RCC 7860 (cell line): ENCODE measurements around the gene EXT2.

Source experiments
- DNase-seq: peaks from one replicate; pipeline ENCODE4 v3.0.0-alpha.2; 2015; ENCODE audit warnings: low spot score
- FAIRE-seq: peaks from 2 replicates; lab custom pipeline; 2012; peaks lifted over from hg19 to GRCh38; lab: Jason Lieb, UNC

Gene EXT2

DNA sequence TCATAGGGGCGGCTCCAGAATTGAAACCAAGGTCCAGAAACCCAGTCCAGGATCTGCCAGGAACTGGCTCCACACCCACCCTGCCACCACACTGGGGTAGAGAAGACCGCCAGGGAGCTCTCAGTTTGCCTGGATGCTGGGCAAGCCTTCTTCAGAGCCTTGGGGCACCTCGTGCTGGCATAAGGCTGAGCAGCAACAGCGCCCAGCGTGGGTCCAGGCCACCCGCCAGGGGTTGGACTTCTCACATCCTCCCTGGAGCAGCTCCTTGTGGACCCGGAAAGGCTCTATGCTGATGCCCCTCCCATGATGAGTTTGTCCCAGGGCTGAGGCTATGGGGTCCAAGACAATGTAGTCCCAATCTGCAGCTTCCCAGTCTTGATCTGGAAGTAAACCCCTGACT lies 184.8 kb downstream of the EXT2 start:
- no peak for DNase-seq
- FAIRE-seq, result no peak

DNA sequence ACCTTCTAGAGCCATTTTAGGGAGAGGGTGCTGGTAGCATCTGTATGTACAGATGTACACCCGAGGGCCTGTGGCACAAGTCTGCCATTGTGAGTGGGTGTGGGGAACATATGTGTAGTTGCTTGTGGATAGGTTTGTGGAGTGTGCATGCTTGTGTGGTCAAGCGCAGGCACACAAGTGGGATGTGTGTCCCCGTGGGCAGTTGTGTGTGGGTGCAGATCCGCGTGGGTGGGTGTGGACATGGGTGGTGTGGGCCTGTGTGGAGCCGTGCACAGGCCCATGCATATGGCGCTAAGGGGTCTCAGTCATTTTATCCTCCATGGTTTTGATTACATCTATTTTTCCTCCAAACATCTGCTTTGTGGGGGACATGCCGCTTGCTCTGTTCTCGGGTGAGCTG lies 185.7 kb downstream of the EXT2 start:
- no peak for FAIRE-seq
- DNase-seq, result no peak

DNA sequence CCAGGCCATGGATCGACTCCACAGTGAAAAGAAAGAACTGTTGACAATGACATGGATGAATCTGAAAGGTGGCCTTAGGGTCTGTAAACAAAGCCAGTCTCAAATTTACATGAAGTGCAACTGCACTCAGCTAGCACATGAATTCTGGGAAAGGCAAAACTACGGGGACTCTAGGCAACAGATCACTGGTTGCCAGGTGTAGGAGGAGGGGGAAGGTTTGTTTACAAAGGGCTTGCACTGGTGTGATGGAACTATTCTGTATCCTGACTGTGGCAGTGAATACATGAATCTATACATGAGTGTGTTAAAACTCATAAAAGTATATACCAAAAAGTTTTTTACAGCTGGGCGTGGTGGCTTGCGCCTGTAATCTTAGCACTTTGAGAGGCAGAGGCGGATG lies 187.1 kb downstream of the EXT2 start:
- no peak for FAIRE-seq
- DNase-seq, result no peak

DNA sequence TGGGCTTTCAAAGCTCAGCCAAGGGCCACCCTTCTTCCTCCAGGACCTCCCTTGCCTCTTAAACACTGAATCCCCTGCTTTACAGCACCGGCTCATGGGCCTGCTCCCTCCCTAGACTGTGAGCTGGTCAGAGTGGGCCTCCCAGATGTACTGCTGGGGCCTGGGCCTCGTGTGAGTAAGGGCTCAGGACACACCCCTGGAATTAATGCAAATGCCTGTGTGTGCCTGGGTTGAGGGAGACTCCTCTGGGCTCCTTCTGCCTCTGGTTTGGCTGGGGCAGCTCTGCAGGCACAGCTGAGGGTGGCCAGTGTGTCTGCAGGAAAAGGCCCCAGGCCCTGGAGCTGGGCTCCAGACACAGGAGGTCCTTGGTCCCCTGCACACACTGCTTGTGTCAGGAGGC lies 190.3 kb downstream of the EXT2 start:
- FAIRE-seq (no peak), DNase-seq (no peak)

DNA sequence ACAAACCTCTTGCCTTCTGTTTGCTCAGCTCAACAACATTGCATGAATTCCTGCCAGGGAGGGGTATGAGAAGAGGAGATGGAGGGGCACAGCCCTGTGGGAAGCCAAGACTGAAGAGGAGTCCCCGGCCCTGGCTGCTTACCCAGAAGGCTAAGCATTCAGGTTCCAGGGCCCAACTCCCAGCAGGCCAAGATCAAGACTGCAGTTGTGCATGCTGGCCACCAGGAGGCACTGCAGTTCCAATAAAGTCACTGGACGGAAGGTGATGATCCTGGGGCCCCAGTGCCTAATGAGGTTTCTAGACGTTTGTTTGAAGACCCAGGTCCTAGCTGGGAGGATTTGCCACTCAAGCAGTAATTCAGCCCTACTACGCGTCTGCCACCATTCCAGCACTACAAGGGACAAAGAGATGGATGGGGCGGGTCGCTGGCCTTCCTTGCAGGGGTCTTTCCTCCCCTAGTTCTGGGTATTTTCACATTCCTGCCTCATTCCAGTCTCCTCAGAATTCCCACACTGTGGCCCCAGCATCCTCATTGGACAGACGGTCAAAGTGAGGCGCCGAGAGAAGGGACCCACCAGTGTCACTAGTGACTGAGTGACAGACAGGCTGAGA lies 190.9 kb downstream of the EXT2 start:
- no peak for FAIRE-seq
- DNase-seq, result peak; percentile 44

DNA sequence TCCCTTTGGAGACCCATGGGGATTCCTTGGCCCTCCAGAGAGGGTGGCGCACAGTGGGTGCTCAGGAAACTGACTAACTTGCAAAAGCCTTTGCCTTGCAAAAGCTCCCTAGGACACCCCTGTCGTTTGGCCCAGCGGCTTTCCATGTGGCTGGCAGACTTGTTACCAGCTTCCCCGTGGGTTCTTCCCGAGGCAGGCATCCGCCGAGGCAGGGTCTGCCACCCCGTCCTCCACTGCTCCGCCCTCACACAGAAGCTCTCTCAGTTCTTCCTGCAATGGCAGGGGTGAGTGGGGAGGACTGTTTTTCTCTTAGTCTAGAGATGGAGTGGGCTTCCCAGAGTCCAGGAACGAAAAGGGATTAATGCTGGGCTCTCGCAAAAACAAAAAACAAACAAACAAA lies 191.4 kb downstream of the EXT2 start:
- DNase-seq, result no peak
- FAIRE-seq, result no peak

DNA sequence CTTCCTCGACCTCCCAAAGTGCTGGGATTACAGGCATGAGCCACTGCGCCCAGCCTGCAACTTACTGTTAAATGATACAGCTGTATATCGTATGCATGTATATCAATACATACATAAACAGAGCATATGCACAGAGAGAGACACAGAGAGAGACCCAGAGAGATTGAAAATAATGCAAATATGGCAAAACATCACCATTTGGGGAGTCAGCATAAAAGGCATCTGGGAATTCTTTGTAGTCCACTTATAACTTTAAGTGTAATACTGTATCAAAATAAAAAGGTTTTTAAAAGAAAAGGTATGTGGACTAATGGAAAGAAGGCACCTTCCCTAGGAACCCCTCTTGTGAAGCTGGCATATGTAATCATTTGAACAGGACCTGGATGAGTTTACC lies 192.7 kb downstream of the EXT2 start:
- DNase-seq (no peak), FAIRE-seq (no peak)

DNA sequence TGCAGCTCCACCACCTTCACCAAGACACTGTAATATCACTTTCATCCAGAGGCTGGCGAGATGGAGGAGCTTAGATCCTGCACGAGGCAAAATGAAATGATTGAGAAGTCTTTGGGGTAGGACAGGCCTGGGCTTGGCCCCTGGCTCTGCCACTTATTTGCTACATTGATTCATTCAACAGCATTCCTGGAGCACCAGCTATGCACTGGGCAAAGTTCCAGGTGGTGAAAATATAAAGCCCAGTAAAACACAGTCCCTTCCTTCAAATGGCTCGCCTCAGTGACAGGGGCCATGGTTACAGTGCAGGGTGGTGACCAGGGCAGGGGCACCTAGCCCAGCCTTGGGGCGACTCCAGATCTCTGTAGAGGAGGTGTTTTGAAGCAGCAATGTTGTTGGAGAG lies 194.7 kb downstream of the EXT2 start:
- no peak for FAIRE-seq
- no peak for DNase-seq
